SK-N-SH (cell line): ENCODE measurements around the gene NDUFAF8. TPM values are rescaled to one million over a fixed set of nuclear protein-coding genes. Genes with fewer than 3 reads are reported as not detected.

Experiments used
- CTCF ChIA-PET: fragments of 300-600, 350-600 bp; formaldehyde crosslinking; extraction: SDS; loops from one replicate; lab custom pipeline; 2021; lab: Yijun Ruan, JAX
- POLR2A ChIA-PET: fragments of 350-600 bp; sonication (Branson Sonifier 250); formaldehyde crosslinking; extraction: SDS; loops from one replicate; lab custom pipeline; 2020; ENCODE audit warnings: antibody characterized with exemption, inconsistent platforms; lab: Yijun Ruan, JAX
- DNase-seq: peaks from one replicate; pipeline ENCODE4 v3.0.0; 2012
- H2AFZ ChIP-seq: fragments of 200-600 bp; sonication (generic); 2 replicates; pipeline ENCODE4 v1.8.1; 2016; ENCODE audit warnings: antibody characterized with exemption, mild to moderate bottlenecking, low read depth
- H3F3A ChIP-seq: fragments of 200-600 bp; sonication (generic); replicated peaks from 2 replicates; pipeline ENCODE3; 2016; ENCODE audit warnings: antibody characterized with exemption, mild to moderate bottlenecking; ENCODE audit not compliant: insufficient read depth
- H3K27ac ChIP-seq, 2 experiments: fragments of 200-500 bp in 1 of 2; fragments of 200-600 bp in 1 of 2; sonication (Bioruptor generic) in 1 of 2; sonication (generic), shearing (Covaris generic) in 1 of 2; 2 replicates each; pipeline versions ENCODE4 v1.5.1 to v1.6.1; 2014 to 2016; ENCODE audit warnings: low read depth in 2 of 2, inconsistent platforms in 1 of 2, low read length in 1 of 2, mild to moderate bottlenecking in 1 of 2, mixed read lengths in 1 of 2
- H3K27me3 ChIP-seq: fragments of 200-600 bp; sonication (generic), shearing (Covaris generic); 2 replicates; pipeline ENCODE4 v1.6.1; 2016; ENCODE audit warnings: mixed run types; ENCODE audit not compliant: insufficient read depth
- H3K36me3 ChIP-seq, 2 experiments: fragments of 200-500 bp in 1 of 2; fragments of 200-600 bp in 1 of 2; sonication (Bioruptor generic) in 1 of 2; sonication (generic) in 1 of 2; replicated peaks in 1 of 2; 2 replicates each; pipeline versions ENCODE3 to v1.5.1; 2014 to 2016; ENCODE audit warnings: low read length in 1 of 2, mild to moderate bottlenecking in 1 of 2; ENCODE audit not compliant: insufficient read depth in 2 of 2, control insufficient read depth in 1 of 2
- H3K4me1 ChIP-seq, 2 experiments: fragments of 200-500 bp in 1 of 2; fragments of 200-600 bp in 1 of 2; sonication (Bioruptor generic) in 1 of 2; sonication (generic), shearing (Covaris generic) in 1 of 2; 2 replicates each; pipeline versions ENCODE4 v1.5.1 to v1.6.1; 2014 to 2016; ENCODE audit warnings: low read depth in 1 of 2, low read length in 1 of 2, mixed run types in 1 of 2; ENCODE audit not compliant: insufficient read depth in 2 of 2, control insufficient read depth in 1 of 2
- H3K4me2 ChIP-seq: fragments of 200-600 bp; sonication (generic), shearing (Covaris generic); 2 replicates; pipeline ENCODE4 v1.6.1; 2017; ENCODE audit warnings: mixed run types
- H3K4me3 ChIP-seq, 2 experiments: fragments of 200-500 bp in 1 of 2; fragments of 200-600 bp in 1 of 2; sonication (Bioruptor generic) in 1 of 2; sonication (generic), shearing (Covaris generic) in 1 of 2; 2 replicates each; pipeline versions ENCODE4 v1.5.1 to v1.8.1; 2014 to 2016; ENCODE audit warnings: low read depth in 2 of 2, inconsistent platforms in 1 of 2, low read length in 1 of 2, mild to moderate bottlenecking in 1 of 2, mixed read lengths in 1 of 2, moderate library complexity in 1 of 2
- H3K79me2 ChIP-seq: fragments of 200-600 bp; sonication (generic); 2 replicates; pipeline ENCODE4 v1.8.1; 2017; ENCODE audit warnings: mild to moderate bottlenecking; ENCODE audit not compliant: insufficient read depth
- H3K9ac ChIP-seq: fragments of 200-600 bp; sonication (generic); 2 replicates; pipeline ENCODE4 v1.6.1; 2017; ENCODE audit warnings: mixed run types
- H3K9me2 ChIP-seq: fragments of 200-600 bp; sonication (generic); 2 replicates; pipeline ENCODE4 v1.6.1; 2017; ENCODE audit warnings: mixed run types
- H3K9me3 ChIP-seq: fragments of 200-600 bp; sonication (generic); 2 replicates; pipeline ENCODE4 v1.6.1; 2017; ENCODE audit warnings: mixed run types, mild to moderate bottlenecking, moderate library complexity
- H4K20me1 ChIP-seq: fragments of 200-600 bp; sonication (generic); 2 replicates; pipeline ENCODE4 v1.6.1; 2017; ENCODE audit warnings: mild to moderate bottlenecking, mixed run types; ENCODE audit not compliant: insufficient read depth
- CTCF ChIP-seq: fragments of 200-600 bp; sonication (generic); IDR thresholded peaks from 2 replicates; pipeline ENCODE4 v1.6.1; 2017; ENCODE audit warnings: antibody characterized with exemption, mild to moderate bottlenecking, moderate library complexity
- EZH2phosphoT487 ChIP-seq: fragments of 200-600 bp; sonication (generic); IDR thresholded peaks from 2 replicates; pipeline ENCODE4 v1.6.1; 2017; ENCODE audit warnings: low read depth, mixed run types, mild to moderate bottlenecking, antibody characterized with exemption, moderate library complexity, borderline replicate concordance
- FOXM1 ChIP-seq: IDR thresholded peaks from 2 replicates; pipeline ENCODE4 v1.4.0; 2012; ENCODE audit warnings: low read depth, mild to moderate bottlenecking
- GATA2 ChIP-seq: sonication (generic); formaldehyde crosslinking; IDR thresholded peaks from 2 replicates; pipeline ENCODE4 v1.5.0; 2020; ENCODE audit warnings: mild to moderate bottlenecking, missing genetic modification reagents
- IRF3 ChIP-seq: fragments of 150-350 bp; IDR thresholded peaks from 2 replicates; pipeline ENCODE4 v1.6.1; 2016; ENCODE audit warnings: mild to moderate bottlenecking, low read depth, low read length
- JUND ChIP-seq: IDR thresholded peaks from 2 replicates; pipeline ENCODE4 v1.4.0; 2012
- MEF2A ChIP-seq: IDR thresholded peaks from 2 replicates; pipeline ENCODE4 v1.4.0; 2012; ENCODE audit warnings: low read depth, borderline replicate concordance
- NFIC ChIP-seq: IDR thresholded peaks from 2 replicates; pipeline ENCODE4 v1.4.0; 2012; ENCODE audit warnings: borderline replicate concordance
- PBX3 ChIP-seq: IDR thresholded peaks from 2 replicates; pipeline ENCODE4; 2012
- REST ChIP-seq: IDR thresholded peaks from 2 replicates; pipeline ENCODE4 v1.6.1; 2012; ENCODE audit warnings: mild to moderate bottlenecking, low read depth, low read length, moderate library complexity
- RFX5 ChIP-seq: IDR thresholded peaks from 2 replicates; pipeline ENCODE4 v1.6.1; 2012; ENCODE audit warnings: mild to moderate bottlenecking, improper control_type of control experiment, low read length
- SIN3A ChIP-seq: IDR thresholded peaks from 2 replicates; pipeline ENCODE4 v1.6.1; 2012; ENCODE audit warnings: low read depth, mild to moderate bottlenecking, low read length, moderate library complexity, borderline replicate concordance
- SMC3 ChIP-seq: IDR thresholded peaks from 2 replicates; pipeline ENCODE4 v1.6.1; 2012; ENCODE audit warnings: low read depth, low read length, improper control_type of control experiment
- TAF1 ChIP-seq: IDR thresholded peaks from 2 replicates; pipeline ENCODE4 v1.6.1; 2012; ENCODE audit warnings: low read depth, mild to moderate bottlenecking, low read length, moderate library complexity, borderline replicate concordance
- YY1 ChIP-seq: IDR thresholded peaks from 2 replicates; pipeline ENCODE4 v1.4.0; 2012; ENCODE audit warnings: low read depth, mild to moderate bottlenecking
- ZBTB33 ChIP-seq: IDR thresholded peaks from 2 replicates; pipeline ENCODE4 v1.4.0; 2012; ENCODE audit warnings: low read depth, borderline replicate concordance
- WGBS: methylation state at CpG from one replicate; pipeline ENCODE4 v1.1.6; 2017; ENCODE audit warnings: low lambda C conversion rate; 5-methylcytosine and 5-hydroxymethylcytosine counted together
- polyA plus RNA-seq, 3 experiments: library from polyadenylated mRNA; depleted of rRNA; stranded (reverse); fragments of >200 nt; gene quantifications; 2 replicates each; pipeline ENCODE4 v1.2.3, GENCODE V29; 2012

Gene NDUFAF8
- polyA plus RNA-seq, 1 of the 3 experiments (the other 2 are of a cell fraction) = 229 TPM

- H3K4me2 ChIP-seq = no peak overlapping the region
- WGBS = 90% methylated on average over 4 of the region's 4 CpGs
- no peaks in the 10 kb centered on the region for H3K79me2 ChIP-seq
- peaks cover 0 to under 1% of the 10 kb centered on the region in 2 experiments; a peak in 1 of 4 replicates for H3K4me1 ChIP-seq
- H4K20me1 ChIP-seq = no peaks in the 10 kb centered on the region
- H3K9me2 ChIP-seq = no peaks in the 10 kb centered on the region
- no peak overlapping the region for H2AFZ ChIP-seq
- H3F3A ChIP-seq = no peaks in the 10 kb centered on the region
- DNase-seq = no peak
- POLR2A ChIA-PET = no interaction called here
- CTCF ChIA-PET = interaction anchor here (14.7 kb wide), 1 partner anchor 64 kb away, joined by 147 read pairs; no protein-coding TSS in a partner anchor
- no peaks in the 10 kb centered on the region for H3K9me3 ChIP-seq
- no peaks in the 10 kb centered on the region for H3K27me3 ChIP-seq
- peaks cover 3 to 5% of the 10 kb centered on the region in 2 experiments for H3K36me3 ChIP-seq
- H3K9ac ChIP-seq = no peak overlapping the region
- no peak for TF ChIP-seq MEF2A
- TF ChIP-seq REST = no peak
- TF ChIP-seq ZBTB33 = no peak
- TF ChIP-seq CTCF = no peak
- TF ChIP-seq FOXM1 = no peak
- no peak for TF ChIP-seq EZH2phosphoT487
- no peak for TF ChIP-seq TAF1
- TF ChIP-seq, all 33 proteins: peak for 0
- H3K27ac ChIP-seq = no peak overlapping the region
- no peak overlapping the region for H3K4me3 ChIP-seq
Observed at GRCh38 chr17:81206166-81206565, 33.0 kb upstream of the NDUFAF8 start.

GRCh38 chr17:81206657-81207056 lies 32.5 kb upstream of the NDUFAF8 start:
- no peak overlapping the region for H3K27ac ChIP-seq
- no peak overlapping the region for H3K4me2 ChIP-seq
- peaks cover under 1 to 3% of the 10 kb centered on the region in 2 experiments for H3K36me3 ChIP-seq
- H4K20me1 ChIP-seq = no peaks in the 10 kb centered on the region
- no peaks in the 10 kb centered on the region for H3K27me3 ChIP-seq
- DNase-seq = no peak
- H3K79me2 ChIP-seq = no peaks in the 10 kb centered on the region
- no peak overlapping the region for H2AFZ ChIP-seq
- H3K9me3 ChIP-seq = no peaks in the 10 kb centered on the region
- H3F3A ChIP-seq = no peaks in the 10 kb centered on the region
- H3K9ac ChIP-seq = no peak overlapping the region
- no peaks in the 10 kb centered on the region for H3K9me2 ChIP-seq
- CTCF ChIA-PET = interaction anchor here (0.9 to 14.7 kb wide), 3 partner anchors 14 to 64 kb away, joined by 3 to 147 read pairs (median 3); no protein-coding TSS in a partner anchor
- 92% methylated on average over 12 of the region's 12 CpGs for WGBS
- no peak for TF ChIP-seq MEF2A
- TF ChIP-seq NFIC = no peak
- no peak for TF ChIP-seq SMC3
- no peak for TF ChIP-seq JUND
- no peak for TF ChIP-seq SIN3A
- no peak for TF ChIP-seq YY1
- no peak for TF ChIP-seq PBX3
- TF ChIP-seq FOXM1 = no peak
- no peak for TF ChIP-seq RFX5
- no peak for TF ChIP-seq IRF3
- TF ChIP-seq GATA2 (CRISPR knock-in tag) = no peak
- TF ChIP-seq, all 33 proteins: peak for 0
- H3K4me1 ChIP-seq = no peaks in the 10 kb centered on the region
- POLR2A ChIA-PET = no interaction called here
- H3K4me3 ChIP-seq = no peak overlapping the region
